SJSA1 (cell line): ENCODE results near the gene SASH3. TPM values are rescaled to one million over a fixed set of nuclear protein-coding genes. Genes with fewer than 3 reads are reported as not detected.
"Not testable (repeated sequence)": the region's sequence is repeated elsewhere in the genome, so short reads cannot be mapped to it uniquely, and the experiment has no call there.

Source experiments
- DNase-seq, 2 experiments: peaks; one replicate each; pipeline ENCODE4 v3.0.0-alpha.2; 2015 to 2020; ENCODE audit warnings: low spot score in 2 of 2, low read depth in 1 of 2
- H3K27ac ChIP-seq: fragments of 250-450 bp; sonication (Bioruptor Pico); 2 replicates; pipeline ENCODE4 v1.5.1; 2020; ENCODE audit warnings: mild to moderate bottlenecking, moderate library complexity
- H3K27me3 ChIP-seq: fragments of 250-450 bp; sonication (Bioruptor Pico); replicated peaks from 2 replicates; pipeline ENCODE4 v1.5.1; 2020; ENCODE audit warnings: mild to moderate bottlenecking, moderate library complexity
- H3K36me3 ChIP-seq: fragments of 250-450 bp; sonication (Bioruptor Pico); 2 replicates; pipeline ENCODE4 v1.5.1; 2020; ENCODE audit warnings: mild to moderate bottlenecking
- H3K4me1 ChIP-seq: fragments of 250-450 bp; sonication (Bioruptor Pico); replicated peaks from 2 replicates; pipeline ENCODE4 v1.6.1; 2021; ENCODE audit warnings: mild to moderate bottlenecking
- H3K4me3 ChIP-seq: fragments of 250-450 bp; sonication (Bioruptor Pico); 2 replicates; pipeline ENCODE4 v1.5.1; 2020; ENCODE audit warnings: mild to moderate bottlenecking
- H3K9me3 ChIP-seq: fragments of 250-450 bp; sonication (Bioruptor Pico); replicated peaks from 2 replicates; pipeline ENCODE4 v1.5.1; 2020; ENCODE audit warnings: mild to moderate bottlenecking
- total RNA-seq: library from RNA; depleted of rRNA; stranded (reverse); fragments of >200 nt; shearing (Covaris generic); gene quantifications from 2 replicates; pipeline ENCODE4 v1.2.3, GENCODE V29; 2014; rRNA removed

SASH3 gene
- total RNA-seq, result not detected in 2 replicates

DNA sequence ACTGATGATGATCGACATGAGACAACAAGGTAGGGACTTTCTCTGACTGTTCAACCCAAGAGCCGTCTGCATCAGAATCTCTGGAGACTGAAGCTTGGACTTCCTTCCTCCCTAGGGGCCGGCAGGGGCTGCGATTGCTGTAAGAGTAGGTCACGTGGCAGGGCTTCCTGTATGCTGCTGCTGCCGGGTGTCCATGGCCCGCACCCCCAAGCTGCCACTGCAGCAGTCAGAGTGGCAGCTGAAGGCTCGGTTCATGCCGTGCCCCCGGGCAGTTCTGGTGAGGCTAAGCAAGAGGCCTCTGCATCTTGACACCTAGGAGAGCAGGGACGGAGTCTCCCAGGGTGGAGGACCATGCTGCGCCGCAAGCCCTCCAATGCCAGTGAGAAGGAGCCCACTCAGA, at the start of gene SASH3:
TSS of gene SASH3 (plus strand) at position 203 of the 400 bp plus-strand sequence. CDS start at position 352, 149 bp downstream.
- H3K27ac ChIP-seq, result no peak within 1 kb of the TSS
- H3K4me1 ChIP-seq, result peaks cover 4% of the 10 kb centered on the region; the same call in 1 of the 2 replicates
- H3K27me3 ChIP-seq, result no peaks in the 10 kb centered on the region
- no peak within 1 kb of the TSS for H3K4me3 ChIP-seq
- no peak for DNase-seq
- H3K9me3 ChIP-seq, result no peaks in the 10 kb centered on the region
- no peaks in the 10 kb centered on the region for H3K36me3 ChIP-seq

DNA sequence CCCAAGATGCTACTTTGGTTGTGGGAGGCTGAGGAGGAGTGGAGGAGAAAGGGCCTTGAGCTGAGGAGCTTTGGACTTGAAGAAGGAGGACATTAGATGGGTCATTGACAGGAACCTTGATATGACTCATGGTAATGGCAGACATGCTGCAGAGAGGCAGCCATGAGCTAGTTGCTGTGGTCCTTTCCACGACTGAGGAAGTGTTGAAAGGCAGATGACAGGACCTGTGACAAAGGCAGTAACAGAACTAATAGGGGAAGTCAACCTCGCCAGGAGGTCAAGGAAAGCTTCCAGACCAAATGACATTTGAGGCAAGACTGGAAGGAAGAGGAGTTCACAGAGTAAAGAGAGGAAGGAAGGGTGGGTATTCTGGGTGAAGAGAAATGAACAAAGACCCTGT, 48.5 kb upstream of the SASH3 start:
- Histone ChIP-seq H3K4me1 (no peaks in the 10 kb centered on the region), H3K27ac (no peak overlapping the region), H3K36me3 (no peaks in the 10 kb centered on the region), H3K27me3 (no peaks in the 10 kb centered on the region), H3K4me3 (no peak overlapping the region), H3K9me3 (no peaks in the 10 kb centered on the region)
- no peak for DNase-seq

DNA sequence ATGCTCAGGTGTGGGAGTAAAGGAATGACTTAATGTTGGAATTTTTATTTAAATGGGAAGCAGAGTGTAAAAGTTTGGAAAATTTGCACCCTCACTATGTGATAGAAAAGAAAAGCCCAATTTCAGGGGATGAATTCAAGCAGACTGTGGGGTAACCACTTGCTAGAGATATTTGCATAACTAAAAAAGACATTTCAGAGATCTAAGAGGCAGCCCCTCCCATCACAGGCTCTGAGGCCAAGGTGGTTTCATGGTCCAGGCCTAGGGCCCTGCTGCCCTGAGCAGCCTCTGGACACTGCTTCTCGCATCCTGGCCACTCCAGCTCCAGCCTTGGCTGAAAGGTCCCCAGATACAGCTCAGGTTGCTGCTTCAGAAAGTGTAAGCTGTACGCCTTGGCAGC, 46.9 kb upstream of the SASH3 start:
- Histone ChIP-seq H3K4me3 (no peak overlapping the region), H3K4me1 (peaks cover 4% of the 10 kb centered on the region), H3K36me3 (no peaks in the 10 kb centered on the region), H3K9me3 (no peaks in the 10 kb centered on the region), H3K27ac (no peak overlapping the region), H3K27me3 (no peaks in the 10 kb centered on the region)
- no peak for DNase-seq

DNA sequence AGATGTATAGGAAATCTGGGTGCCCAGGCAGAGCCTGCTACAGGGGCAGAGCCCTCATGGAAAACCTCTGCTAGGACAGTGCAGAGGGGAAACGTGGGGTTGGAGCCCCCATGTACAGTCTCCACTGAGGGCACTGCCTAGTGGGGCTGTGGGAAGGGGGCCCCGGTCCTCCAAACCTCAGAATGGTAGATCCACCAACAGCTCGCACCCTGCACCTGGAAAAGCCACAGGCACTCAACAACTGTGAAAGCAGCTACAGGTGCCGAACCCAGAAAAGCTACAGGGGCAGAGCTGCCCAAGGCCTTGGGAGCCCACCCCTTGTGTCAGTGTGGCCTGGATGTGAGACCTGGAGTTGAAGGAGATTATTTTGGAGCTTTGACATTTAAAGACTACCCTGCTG, 46.4 kb upstream of the SASH3 start:
- DNase-seq, result no peak
- H3K4me1 ChIP-seq, result peaks cover 8% of the 10 kb centered on the region
- no peaks in the 10 kb centered on the region for H3K36me3 ChIP-seq
- no peaks in the 10 kb centered on the region for H3K9me3 ChIP-seq
- H3K4me3 ChIP-seq, result no peak overlapping the region
- H3K27me3 ChIP-seq, result no peaks in the 10 kb centered on the region
- H3K27ac ChIP-seq, result no peak overlapping the region

- DNase-seq, result no peak
- no peaks in the 10 kb centered on the region for H3K36me3 ChIP-seq
- peaks cover 8% of the 10 kb centered on the region for H3K4me1 ChIP-seq
- no peak overlapping the region for H3K27ac ChIP-seq
- no peaks in the 10 kb centered on the region for H3K9me3 ChIP-seq
- H3K27me3 ChIP-seq, result no peaks in the 10 kb centered on the region
- H3K4me3 ChIP-seq, result no peak overlapping the region
Measured at GRCh38 chrX:129736491-129736890, 43.3 kb upstream of the SASH3 start.

- Histone ChIP-seq H3K27ac (no peak overlapping the region), H3K9me3 (no peaks in the 10 kb centered on the region), H3K4me3 (no peak overlapping the region), H3K36me3 (no peaks in the 10 kb centered on the region), H3K27me3 (no peaks in the 10 kb centered on the region), H3K4me1 (peaks cover 8% of the 10 kb centered on the region)
- DNase-seq, result no peak
Measured at GRCh38 chrX:129737916-129738315, 41.8 kb upstream of the SASH3 start.

GRCh38 chrX:129738466-129739308, 41.1 kb upstream of the SASH3 start, which contains the start of gene XPNPEP2:
Gene XPNPEP2 (plus strand): TSS chrX:129738979. CDS start chrX:129739214, 235 bp downstream.
- Histone ChIP-seq H3K27me3 (no peaks in the 10 kb centered on the region), H3K9me3 (no peaks in the 10 kb centered on the region), H3K27ac (no peak within 1 kb of the TSS), H3K36me3 (no peaks in the 10 kb centered on the region), H3K4me1 (peaks cover 8% of the 10 kb centered on the region), H3K4me3 (no peak within 1 kb of the TSS)
- DNase-seq, result no peak

- Histone ChIP-seq H3K36me3 (no peaks in the 10 kb centered on the region), H3K4me1 (peaks cover 8% of the 10 kb centered on the region), H3K4me3 (no peak overlapping the region), H3K9me3 (no peaks in the 10 kb centered on the region), H3K27ac (no peak overlapping the region), H3K27me3 (no peaks in the 10 kb centered on the region)
- DNase-seq, result no peak
Measured at GRCh38 chrX:129739578-129739977, 40.2 kb upstream of the SASH3 start.

DNA sequence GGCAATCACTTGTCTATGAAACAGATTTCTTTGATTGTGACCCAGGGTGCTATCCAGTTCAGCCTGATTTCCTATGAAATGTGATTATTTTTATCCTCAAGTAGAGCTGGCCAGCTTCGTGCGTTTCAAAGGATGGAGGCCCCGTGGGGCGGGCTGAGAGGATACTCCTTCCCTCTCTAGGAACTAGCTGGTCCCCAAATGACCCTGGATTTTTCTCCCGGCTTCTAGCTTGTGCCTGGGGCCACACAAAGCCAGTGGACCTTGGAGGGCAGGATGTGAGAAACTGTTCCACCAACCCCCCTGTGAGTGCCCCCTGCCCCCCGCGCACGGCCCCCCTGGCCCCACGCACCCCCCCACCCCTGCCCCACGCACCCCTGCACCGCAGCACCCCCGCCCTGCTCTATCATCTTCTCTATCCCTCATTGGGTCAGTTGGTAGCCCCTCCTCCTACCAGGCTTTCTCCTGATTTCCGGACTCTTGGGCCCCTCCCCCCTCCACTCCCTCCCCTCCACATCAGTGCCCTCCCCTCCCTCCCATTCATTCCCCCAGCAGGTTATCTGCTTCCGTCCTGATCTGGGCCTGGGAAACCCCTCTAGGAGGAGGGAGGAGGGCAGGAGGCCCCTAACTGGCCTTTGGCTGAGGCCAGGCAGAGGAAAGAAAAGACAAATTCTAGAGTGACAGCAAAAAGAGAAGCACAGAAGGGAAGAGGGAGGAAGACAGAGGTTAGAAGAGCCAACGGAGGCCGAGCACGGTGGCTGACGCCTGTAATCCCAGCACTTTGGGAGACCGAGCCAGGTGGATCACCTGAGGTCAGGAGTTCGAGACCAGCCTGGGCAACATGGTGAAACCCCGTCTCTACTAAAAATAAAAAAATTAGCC, 37.6 kb upstream of the SASH3 start:
- Histone ChIP-seq H3K4me1 (peaks cover 8% of the 10 kb centered on the region), H3K36me3 (no peaks in the 10 kb centered on the region), H3K9me3 (no peaks in the 10 kb centered on the region), H3K27me3 (no peaks in the 10 kb centered on the region), H3K27ac (no peak overlapping the region), H3K4me3 (no peak overlapping the region)
- no peak for DNase-seq

GRCh38 chrX:129742759-129743152, 37.0 kb upstream of the SASH3 start:
- not testable (repeated sequence) for H3K4me1 ChIP-seq, H3K9me3 ChIP-seq, H3K27ac ChIP-seq, H3K4me3 ChIP-seq, H3K36me3 ChIP-seq, H3K27me3 ChIP-seq, DNase-seq

- no peaks in the 10 kb centered on the region for H3K9me3 ChIP-seq
- no peaks in the 10 kb centered on the region for H3K36me3 ChIP-seq
- DNase-seq, result no peak
- no peak overlapping the region for H3K27ac ChIP-seq
- no peak overlapping the region for H3K4me3 ChIP-seq
- H3K4me1 ChIP-seq, result no peaks in the 10 kb centered on the region; the same call in 1 of the 2 replicates
- no peaks in the 10 kb centered on the region for H3K27me3 ChIP-seq
Measured at GRCh38 chrX:129743821-129744220, 35.9 kb upstream of the SASH3 start.

DNA sequence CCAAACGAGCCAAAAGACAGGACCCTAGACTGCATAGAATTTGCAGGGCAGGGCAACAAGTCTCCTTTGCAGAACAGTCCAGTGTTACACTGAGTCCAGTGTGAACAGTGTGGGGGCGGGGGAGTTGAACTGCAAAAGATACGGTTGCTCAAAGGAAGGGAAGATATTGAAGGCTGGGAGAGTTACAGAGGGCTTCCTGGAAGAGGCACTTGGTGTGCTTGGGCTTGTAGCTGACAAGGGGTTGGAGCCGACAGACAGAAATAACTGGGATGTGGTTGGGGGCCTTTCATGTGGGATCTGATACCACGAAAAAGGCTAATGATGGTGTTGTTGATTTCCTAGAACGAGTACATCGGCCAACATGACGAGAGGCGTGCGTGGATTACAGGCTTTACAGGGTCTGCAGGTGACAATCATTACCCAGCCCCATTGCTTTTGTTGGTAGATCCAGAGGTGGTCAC, 34.9 kb upstream of the SASH3 start:
- no peak for DNase-seq
- H3K36me3 ChIP-seq, result no peaks in the 10 kb centered on the region
- H3K4me1 ChIP-seq, result no peaks in the 10 kb centered on the region; the same call in 1 of the 2 replicates
- H3K27ac ChIP-seq, result no peak overlapping the region
- no peaks in the 10 kb centered on the region for H3K9me3 ChIP-seq
- no peak overlapping the region for H3K4me3 ChIP-seq
- no peaks in the 10 kb centered on the region for H3K27me3 ChIP-seq

DNA sequence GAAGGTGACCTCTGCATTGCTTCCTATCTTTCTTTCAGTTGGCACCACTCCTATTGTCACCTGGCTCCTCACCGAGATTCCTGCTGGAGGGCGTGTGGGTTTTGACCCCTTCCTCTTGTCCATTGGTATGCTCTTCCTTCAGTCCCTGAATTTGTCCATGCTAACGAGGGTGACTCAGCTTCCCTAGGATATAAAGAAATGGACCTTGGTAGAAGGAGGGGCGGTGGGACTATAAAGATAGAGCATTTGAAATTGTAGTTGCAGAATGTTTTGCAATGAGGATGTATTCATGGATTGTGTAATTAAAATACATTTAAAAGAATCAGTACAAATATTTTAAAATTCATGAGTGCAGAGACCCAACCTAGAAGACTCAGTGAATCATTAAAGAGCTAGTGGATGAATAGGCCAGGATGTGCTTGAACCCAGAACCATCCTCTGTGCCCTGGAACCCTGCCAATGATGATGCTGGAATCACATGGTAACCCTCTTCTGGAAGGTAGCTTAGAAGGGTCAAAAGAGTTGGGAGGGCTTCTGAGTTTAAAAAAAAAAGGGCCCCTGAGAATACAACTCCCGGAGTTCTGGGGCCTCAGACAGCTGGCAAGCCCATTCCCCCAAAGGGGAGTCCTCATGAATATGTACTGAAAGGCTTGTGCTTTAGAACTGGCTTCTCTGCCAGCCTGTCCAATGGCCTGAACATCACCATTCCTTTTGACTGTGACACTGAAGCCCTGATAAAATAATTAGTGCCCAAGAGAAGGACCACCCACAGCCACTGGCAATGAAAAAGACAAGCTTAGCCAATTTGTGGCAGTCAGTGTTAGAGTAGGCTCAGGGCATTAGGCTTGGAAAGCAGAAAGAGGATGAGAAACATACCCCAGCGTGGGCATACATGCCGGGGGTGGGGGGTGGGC, 32.9 kb upstream of the SASH3 start:
- H3K4me3 ChIP-seq, result no peak overlapping the region
- H3K27ac ChIP-seq, result no peak overlapping the region
- H3K4me1 ChIP-seq, result no peaks in the 10 kb centered on the region; the same call in 1 of the 2 replicates
- H3K36me3 ChIP-seq, result no peaks in the 10 kb centered on the region
- H3K27me3 ChIP-seq, result no peaks in the 10 kb centered on the region
- no peak for DNase-seq
- H3K9me3 ChIP-seq, result no peaks in the 10 kb centered on the region
